Esophagus squamous epithelium (tissue), 5 donors: ENCODE measurements around the gene KBTBD6. TPM values are rescaled to one million over a fixed set of nuclear protein-coding genes. Genes with fewer than 3 reads are reported as not detected.

ENCODE experiments used
- DNase-seq: peaks from one replicate; lab custom pipeline; 2025; lab: John Stamatoyannopoulos, UW
- H3K27ac ChIP-seq, 4 donors: fragments of 200-600 bp; sonication (generic); one replicate each; pipeline ENCODE4 v1.5.1; 2016 to 2019; ENCODE audit warnings: mild to moderate bottlenecking in 1 of 4
- H3K27me3 ChIP-seq, 4 donors: fragments of 200-600 bp; sonication (generic); 1 replicate in 3 of 4; 2 replicates in 1 of 4; pipeline versions ENCODE4 v1.5.1 to v1.6.0; 2017 to 2021; ENCODE audit warnings: antibody characterized with exemption in 1 of 4
- H3K36me3 ChIP-seq, 3 donors: fragments of 200-600 bp; sonication (generic); one replicate each; pipeline ENCODE4 v1.5.1; 2016 to 2019
- H3K4me1 ChIP-seq, 3 donors: fragments of 200-600 bp; sonication (generic); one replicate each; pipeline ENCODE4 v1.5.1; 2017 to 2019
- H3K4me3 ChIP-seq, 4 donors: fragments of 200-600 bp; sonication (generic); 1 replicate in 3 of 4; 2 replicates in 1 of 4; pipeline ENCODE4 v1.5.1; 2016 to 2019; ENCODE audit warnings: mild to moderate bottlenecking in 2 of 4, moderate library complexity in 1 of 4
- H3K9me3 ChIP-seq, 3 donors: fragments of 200-600 bp; sonication (generic); one replicate each; pipeline ENCODE4 v1.5.1; 2016 to 2019
- CTCF ChIP-seq, 6 experiments: fragments of 450-650 bp in 4 of 6; fragments of 200-600 bp in 2 of 6; sonication (generic) in 2 of 6; IDR thresholded peaks; one replicate each; pipeline ENCODE4 v1.5.1; 2016 to 2019; ENCODE audit warnings: antibody characterized with exemption in 6 of 6, mild to moderate bottlenecking in 4 of 6, moderate library complexity in 4 of 6
- POLR2A ChIP-seq, 4 donors: fragments of 450-650 bp; IDR thresholded peaks; one replicate each; pipeline ENCODE4 v1.6.1; 2017; ENCODE audit warnings: antibody characterized with exemption in 4 of 4, mild to moderate bottlenecking in 4 of 4, moderate library complexity in 3 of 4
- WGBS, 2 donors: methylation state at CpG; one replicate each; pipeline ENCODE4 v1.1.5; 2018; 5-methylcytosine and 5-hydroxymethylcytosine counted together
- intact Hi-C: fragments of 100-400 bp; cut with DNase I; formaldehyde crosslinking; loops from one replicate; pipeline ENCODE4 v1.15.0; 2022
- total RNA-seq, 4 donors: library from RNA; depleted of rRNA; stranded (reverse); fragments of >200 nt; gene quantifications; one replicate each; pipeline ENCODE4 v1.1.0, GENCODE V29; 2016
- donor health status: DM: yes; HTN: yes; CAD: no.

KBTBD6 gene
- total RNA-seq, 4 donors from 2014 or later = 1.1 to 5.3 (median 4.1) TPM

DNA sequence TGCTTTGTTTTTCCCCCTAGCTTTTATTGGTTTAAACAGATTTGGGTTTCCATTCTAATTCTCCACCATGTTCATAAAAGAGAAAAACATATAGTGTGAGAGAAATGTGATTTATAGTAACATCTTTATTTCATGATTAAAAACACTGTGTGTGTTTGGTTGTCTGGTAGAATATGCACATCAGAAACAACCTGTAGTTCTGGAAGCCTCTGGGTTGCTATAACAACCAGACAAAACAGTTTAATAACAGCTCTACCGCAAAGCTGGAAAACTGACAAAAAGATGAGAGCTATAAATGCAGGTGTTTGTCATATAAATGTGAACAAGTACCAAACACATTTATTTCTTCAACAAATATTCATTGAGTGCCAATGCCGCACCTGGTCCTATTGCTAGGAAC lies 9.8 kb downstream of the KBTBD6 start:
- TF ChIP-seq CTCF (IDR thresholded peaks at IDR 0.05) (no peak), POLR2A (IDR thresholded peaks at IDR 0.05) (no peak)
- no peaks in the 10 kb centered on the region for H3K9me3 ChIP-seq
- H3K4me3 ChIP-seq = no peak overlapping the region
- peaks cover 0 to 4% (median 0%) of the 10 kb centered on the region in 3 donors for H3K4me1 ChIP-seq
- intact Hi-C loops = loop anchor here (10.0 kb wide), 1 partner anchor 72 kb away; the partner anchor contains the start of gene KBTBD7
- H3K27ac ChIP-seq = no peak overlapping the region
- H3K27me3 ChIP-seq = no peaks in the 10 kb centered on the region
- no peak for DNase-seq
- WGBS, 2 donors = 47 to 50% methylated on average over 2 of the region's 2 CpGs
- no peaks in the 10 kb centered on the region for H3K36me3 ChIP-seq

- no peaks in the 10 kb centered on the region for H3K27me3 ChIP-seq
- H3K4me3 ChIP-seq = no peak overlapping the region
- no peaks in the 10 kb centered on the region for H3K4me1 ChIP-seq
- no peak for TF ChIP-seq POLR2A (IDR thresholded peaks at IDR 0.05)
- no peak for TF ChIP-seq CTCF (IDR thresholded peaks at IDR 0.05)
- WGBS, 2 donors = 70 to 74% methylated on average over 4 of the region's 4 CpGs
- no peaks in the 10 kb centered on the region for H3K36me3 ChIP-seq
- intact Hi-C loops = no loop called here
- H3K27ac ChIP-seq = no peak overlapping the region
- no peak for DNase-seq
- H3K9me3 ChIP-seq = no peaks in the 10 kb centered on the region
These were observed 14.7 kb downstream of the KBTBD6 start for GRCh38 chr13:41117869-41118268.

GRCh38 chr13:41111454-41111853 lies 21.1 kb downstream of the KBTBD6 start:
- TF ChIP-seq POLR2A (IDR thresholded peaks at IDR 0.05) (no peak), CTCF (IDR thresholded peaks at IDR 0.05) (no peak)
- Histone ChIP-seq H3K27me3 (no peaks in the 10 kb centered on the region), H3K4me3 (no peak overlapping the region), H3K27ac (no peak overlapping the region), H3K4me1 (no peaks in the 10 kb centered on the region), H3K36me3 (no peaks in the 10 kb centered on the region), H3K9me3 (no peaks in the 10 kb centered on the region)
- intact Hi-C loops = no loop called here
- DNase-seq = no peak
- 66 to 68% methylated on average over 7 of the region's 7 CpGs for WGBS, 2 donors

GRCh38 chr13:41107584-41108014 lies 25.0 kb downstream of the KBTBD6 start:
- no peak overlapping the region for H3K27ac ChIP-seq
- no peak for TF ChIP-seq POLR2A (IDR thresholded peaks at IDR 0.05)
- TF ChIP-seq CTCF (IDR thresholded peaks at IDR 0.05) = no peak
- intact Hi-C loops = no loop called here
- H3K36me3 ChIP-seq = no peaks in the 10 kb centered on the region
- H3K4me3 ChIP-seq = no peak overlapping the region
- WGBS, 2 donors = 80% methylated on average over 1 of the region's 7 CpGs; no CpG with 5 or more reads in 1 of the 2 donors
- H3K4me1 ChIP-seq = no peaks in the 10 kb centered on the region
- H3K27me3 ChIP-seq = no peaks in the 10 kb centered on the region
- H3K9me3 ChIP-seq = no peaks in the 10 kb centered on the region
- DNase-seq = no peak

DNA sequence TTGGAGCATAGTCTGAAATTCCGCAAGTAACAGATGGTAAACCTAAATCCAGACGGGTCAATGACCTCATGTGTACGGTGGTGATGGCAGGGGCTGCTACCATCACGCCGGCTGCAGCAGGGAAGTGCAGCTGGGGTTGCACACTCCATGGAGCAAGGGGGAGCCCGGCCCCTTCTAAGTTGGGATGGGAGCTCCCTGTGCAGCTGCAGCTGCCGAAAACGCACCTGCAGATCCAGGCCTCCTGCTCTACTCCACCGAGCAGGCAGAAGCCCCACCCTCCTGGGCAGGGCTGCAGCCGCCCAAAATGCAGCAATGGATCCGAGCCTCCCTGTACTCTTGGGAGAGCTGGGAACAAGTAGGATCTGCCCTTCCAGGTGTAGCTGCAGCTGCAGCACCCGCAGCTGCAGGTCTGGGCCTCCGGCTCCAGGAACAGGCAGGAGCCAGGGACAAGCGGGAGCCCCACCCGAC lies 25.5 kb downstream of the KBTBD6 start:
- H3K9me3 ChIP-seq = no peaks in the 10 kb centered on the region
- no peaks in the 10 kb centered on the region for H3K36me3 ChIP-seq
- no peaks in the 10 kb centered on the region for H3K27me3 ChIP-seq
- 79 to 89% methylated on average over 6 to 8 of the region's 15 CpGs for WGBS, 2 donors
- no peak for TF ChIP-seq POLR2A (IDR thresholded peaks at IDR 0.05)
- no peak for TF ChIP-seq CTCF (IDR thresholded peaks at IDR 0.05)
- H3K27ac ChIP-seq = no peak overlapping the region
- no peak for DNase-seq
- intact Hi-C loops = no loop called here
- no peaks in the 10 kb centered on the region for H3K4me1 ChIP-seq
- H3K4me3 ChIP-seq = no peak overlapping the region
